DND-41 (cell line): ENCODE measurements around the gene FAM174C.

Experiments
- CTCF ChIP-seq: IDR thresholded peaks from 2 replicates; pipeline ENCODE4 v1.5.1; 2012; ENCODE audit warnings: borderline replicate concordance, low read length, moderate library complexity, mild to moderate bottlenecking; ENCODE audit not compliant: poor library complexity, severe bottlenecking; ENCODE audit errors: extremely low read depth
- EZH2 ChIP-seq: IDR thresholded peaks from 3 replicates; pipeline ENCODE4 v1.6.1; 2012; ENCODE audit warnings: borderline replicate concordance, low read depth, mild to moderate bottlenecking, moderate library complexity, low read length, inconsistent platforms; ENCODE audit not compliant: severe bottlenecking

- TF ChIP-seq CTCF (no peak), EZH2 (no peak)
Observed at GRCh38 chr19:1316466-1316865, 41.1 kb downstream of the FAM174C start.
